Mesenchymal stem cell (in vitro differentiated cells and primary cell): ENCODE measurements around the gene VIT.
"Not testable (repeated sequence)": the region's sequence is repeated elsewhere in the genome, so short reads cannot be mapped to it uniquely, and the experiment has no call there.

Experiments
- DNase-seq: peaks from one replicate; pipeline ENCODE4 v3.0.0-alpha.2; 2013
- H2AFZ ChIP-seq: one replicate; pipeline ENCODE4 v1.6.1; 2013; ENCODE audit warnings: low read depth, mild to moderate bottlenecking, control low read depth, inconsistent platforms, low read length, moderate library complexity
- H2AK5ac ChIP-seq: 2 replicates; pipeline ENCODE4 v1.6.1; 2013; ENCODE audit warnings: low read length, moderate library complexity, mild to moderate bottlenecking, inconsistent platforms; ENCODE audit not compliant: severe bottlenecking
- H2BK120ac ChIP-seq: one replicate; pipeline ENCODE4 v1.6.1; 2013; ENCODE audit warnings: low read depth, mild to moderate bottlenecking, inconsistent platforms, low read length, moderate library complexity
- H2BK12ac ChIP-seq, 2 experiments: one replicate each; pipeline ENCODE4 v1.6.1; 2013; ENCODE audit warnings: inconsistent platforms in 2 of 2, low read length in 2 of 2, mild to moderate bottlenecking in 2 of 2, moderate library complexity in 2 of 2, control low read depth in 1 of 2
- H2BK15ac ChIP-seq: one replicate; pipeline ENCODE4 v1.6.1; 2013; ENCODE audit warnings: mild to moderate bottlenecking, low read depth, inconsistent platforms; ENCODE audit not compliant: poor library complexity, severe bottlenecking
- H2BK5ac ChIP-seq: 2 replicates; pipeline ENCODE4 v1.6.1; 2013; ENCODE audit warnings: low read depth, mild to moderate bottlenecking, low read length, control low read depth, inconsistent platforms; ENCODE audit not compliant: poor library complexity, severe bottlenecking
- H3K14ac ChIP-seq, 2 experiments: one replicate each; pipeline ENCODE4 v1.6.1; 2013; ENCODE audit warnings: inconsistent platforms in 2 of 2, low read length in 2 of 2, control low read depth in 1 of 2, mild to moderate bottlenecking in 1 of 2, moderate library complexity in 1 of 2
- H3K18ac ChIP-seq, 2 experiments: one replicate each; pipeline ENCODE4 v1.6.1; 2013; ENCODE audit warnings: inconsistent platforms in 2 of 2, low read length in 2 of 2, control low read depth in 1 of 2, low read depth in 1 of 2, mild to moderate bottlenecking in 1 of 2
- H3K23ac ChIP-seq, 2 experiments: one replicate each; pipeline ENCODE4 v1.6.1; 2013; ENCODE audit warnings: inconsistent platforms in 2 of 2, low read length in 2 of 2, mild to moderate bottlenecking in 2 of 2, moderate library complexity in 2 of 2, control low read depth in 1 of 2
- H3K27ac ChIP-seq: 2 replicates; pipeline ENCODE4 v1.5.1; 2013; ENCODE audit warnings: mild to moderate bottlenecking, moderate library complexity, low read length, control low read depth, inconsistent platforms; ENCODE audit not compliant: poor library complexity, severe bottlenecking
- H3K27me3 ChIP-seq, 2 experiments: 2 replicates each; pipeline versions ENCODE4 v1.6.1 to v1.7.0; 2013; ENCODE audit warnings: low read length in 2 of 2, mild to moderate bottlenecking in 2 of 2, moderate library complexity in 2 of 2, control low read depth in 1 of 2, inconsistent platforms in 1 of 2; ENCODE audit not compliant: control insufficient read depth in 1 of 2, insufficient read depth in 1 of 2
- H3K36me3 ChIP-seq, 2 experiments: 2 replicates each; pipeline versions ENCODE4 v1.6.1 to v1.7.0; 2013; ENCODE audit warnings: low read length in 2 of 2, control low read depth in 1 of 2, inconsistent platforms in 1 of 2, low read depth in 1 of 2, mild to moderate bottlenecking in 1 of 2; ENCODE audit not compliant: insufficient read depth in 2 of 2, control insufficient read depth in 1 of 2
- H3K4ac ChIP-seq, 2 experiments: one replicate each; pipeline ENCODE4 v1.6.1; 2013; ENCODE audit warnings: inconsistent platforms in 2 of 2, low read length in 2 of 2, mild to moderate bottlenecking in 2 of 2, moderate library complexity in 2 of 2, control low read depth in 1 of 2, low read depth in 1 of 2
- H3K4me1 ChIP-seq: 2 replicates; pipeline ENCODE4 v1.6.1; 2013; ENCODE audit warnings: low read depth, low read length, control low read depth; ENCODE audit not compliant: control insufficient read depth, insufficient read depth
- H3K4me2 ChIP-seq: 2 replicates; pipeline ENCODE4 v1.6.1; 2013; ENCODE audit warnings: low read length, mild to moderate bottlenecking, inconsistent platforms; ENCODE audit not compliant: poor library complexity, severe bottlenecking
- H3K4me3 ChIP-seq, 2 experiments: 2 replicates each; pipeline versions ENCODE4 v1.5.1 to v1.7.0; 2013; ENCODE audit warnings: low read length in 2 of 2, mild to moderate bottlenecking in 2 of 2, control low read depth in 1 of 2, low read depth in 1 of 2; ENCODE audit not compliant: insufficient read depth in 1 of 2
- H3K79me1 ChIP-seq: replicated peaks from 2 replicates; pipeline ENCODE4 v1.6.1; 2013; ENCODE audit warnings: mild to moderate bottlenecking, control low read depth, low read length, inconsistent platforms; ENCODE audit not compliant: poor library complexity, severe bottlenecking
- H3K9ac ChIP-seq: 2 replicates; pipeline ENCODE4 v1.7.0; 2013; ENCODE audit warnings: mild to moderate bottlenecking, low read length, moderate library complexity
- H3K9me3 ChIP-seq: 2 replicates; pipeline ENCODE4 v1.7.0; 2013; ENCODE audit warnings: mild to moderate bottlenecking, low read length; ENCODE audit not compliant: control insufficient read depth
- H4K8ac ChIP-seq: one replicate; pipeline ENCODE4 v1.6.1; 2013; ENCODE audit warnings: inconsistent platforms, mild to moderate bottlenecking, low read length, moderate library complexity
- H4K91ac ChIP-seq: one replicate; pipeline ENCODE4 v1.6.1; 2013; ENCODE audit warnings: mild to moderate bottlenecking, low read length, inconsistent platforms
- whole genome bisulfite sequencing: methylation state at CpG from one replicate; pipeline ENCODE4 v1.1.7; 2013; ENCODE audit warnings: mixed read lengths; 5-methylcytosine and 5-hydroxymethylcytosine counted together

VIT gene

DNA sequence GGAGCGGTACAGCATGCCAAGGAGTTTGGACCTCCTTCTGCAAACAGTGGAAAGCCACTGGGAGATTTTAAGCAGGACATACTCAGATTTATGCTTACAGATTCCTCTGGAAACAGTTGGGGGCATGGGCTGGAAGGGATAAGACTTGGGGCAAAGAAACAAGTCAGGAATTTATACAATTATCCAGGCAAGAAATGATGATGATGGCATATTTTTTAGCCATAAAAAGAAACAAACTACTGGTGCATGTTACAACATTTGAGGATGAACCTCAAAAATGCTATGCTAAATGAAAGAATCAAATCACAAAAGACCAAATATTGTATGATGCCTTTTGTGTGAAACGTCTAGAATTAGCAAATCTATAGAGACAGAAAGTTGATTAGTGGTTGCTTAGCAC is 13.5 kb upstream of the VIT start:
- no peak overlapping the region for H3K4me3 ChIP-seq
- no peak overlapping the region for H2AFZ ChIP-seq
- H3K36me3 ChIP-seq: no peaks in the 10 kb centered on the region
- H2BK12ac ChIP-seq: no peak overlapping the region
- no peaks in the 10 kb centered on the region for H3K79me1 ChIP-seq
- no peak overlapping the region for H2BK15ac ChIP-seq
- no peak overlapping the region for H3K4ac ChIP-seq
- no peak overlapping the region for H2AK5ac ChIP-seq
- H3K18ac ChIP-seq: no peak overlapping the region
- no peak overlapping the region for H2BK120ac ChIP-seq
- 88% methylated on average over 2 of the region's 2 CpGs for WGBS
- no peak overlapping the region for H4K8ac ChIP-seq
- H3K23ac ChIP-seq: no peak overlapping the region
- no peak for DNase-seq
- no peaks in the 10 kb centered on the region for H3K27me3 ChIP-seq
- H4K91ac ChIP-seq: no peak overlapping the region
- no peak overlapping the region for H3K9ac ChIP-seq
- H3K4me1 ChIP-seq: no peaks in the 10 kb centered on the region
- H3K9me3 ChIP-seq: peaks cover 15% of the 10 kb centered on the region
- no peak overlapping the region for H3K27ac ChIP-seq
- H3K4me2 ChIP-seq: no peak overlapping the region
- no peak overlapping the region for H2BK5ac ChIP-seq
- no peak overlapping the region for H3K14ac ChIP-seq

DNA sequence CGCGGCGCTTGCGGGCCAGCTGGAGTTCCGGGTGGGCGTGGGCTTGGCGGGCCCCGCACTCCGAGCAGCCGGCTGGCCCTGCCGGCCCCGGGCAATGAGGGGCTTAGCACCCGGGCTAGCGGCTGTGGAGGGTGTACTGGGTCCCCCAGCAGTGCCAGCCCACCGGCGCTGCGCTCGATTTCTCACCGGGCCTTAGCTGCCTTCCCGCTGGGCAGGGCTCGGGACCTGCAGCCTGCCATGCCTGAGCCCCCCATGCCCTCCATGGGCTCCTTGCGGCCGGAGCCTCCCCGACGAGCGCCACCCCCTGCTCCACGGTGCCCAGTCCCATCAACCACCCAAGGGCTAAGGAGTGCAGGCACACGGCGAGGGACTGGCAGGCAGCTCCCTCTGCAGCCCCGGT is 8.2 kb upstream of the VIT start:
- H3K4me2 ChIP-seq, H3K9ac ChIP-seq, H2BK5ac ChIP-seq, H2BK120ac ChIP-seq, H4K8ac ChIP-seq, H3K27ac ChIP-seq, H2BK15ac ChIP-seq, H3K4ac ChIP-seq, H3K36me3 ChIP-seq, H3K4me3 ChIP-seq, H2BK12ac ChIP-seq, H4K91ac ChIP-seq, H3K23ac ChIP-seq, H3K79me1 ChIP-seq, H3K14ac ChIP-seq, H2AFZ ChIP-seq, H3K27me3 ChIP-seq, H3K9me3 ChIP-seq, H3K18ac ChIP-seq, H3K4me1 ChIP-seq, H2AK5ac ChIP-seq, DNase-seq: not testable (repeated sequence)
- WGBS: 97% methylated on average over 27 of the region's 30 CpGs

DNA sequence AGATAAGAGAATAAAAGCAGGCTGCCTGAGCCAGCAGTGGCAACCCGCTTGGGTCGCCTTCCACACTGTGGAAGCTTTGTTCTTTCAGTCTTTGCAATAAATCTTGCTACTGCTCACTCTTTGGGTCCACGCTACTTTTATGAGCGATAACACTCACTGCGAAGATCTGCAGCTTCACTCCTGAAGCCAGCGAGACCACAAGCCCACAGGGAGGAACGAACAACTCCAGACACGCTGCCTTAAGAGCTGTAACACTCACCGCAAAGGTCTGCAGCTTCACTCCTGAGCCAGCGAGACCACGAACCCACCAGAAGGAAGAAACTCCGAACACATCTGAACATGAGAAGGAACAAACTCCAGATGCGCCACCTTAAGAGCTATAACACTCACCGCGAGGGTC is 7.5 kb upstream of the VIT start:
- not testable (repeated sequence) for DNase-seq, H3K4me3 ChIP-seq, H4K91ac ChIP-seq, H2AK5ac ChIP-seq, H2BK120ac ChIP-seq, H3K4me1 ChIP-seq, H3K4me2 ChIP-seq, H3K14ac ChIP-seq, H3K27me3 ChIP-seq, H3K27ac ChIP-seq, H2AFZ ChIP-seq, H2BK12ac ChIP-seq, H2BK15ac ChIP-seq, H3K4ac ChIP-seq, H3K23ac ChIP-seq, H3K18ac ChIP-seq, H3K79me1 ChIP-seq, H3K9me3 ChIP-seq, H4K8ac ChIP-seq, H3K36me3 ChIP-seq, H3K9ac ChIP-seq, H2BK5ac ChIP-seq
- WGBS: 97% methylated on average over 15 of the region's 15 CpGs

DNA sequence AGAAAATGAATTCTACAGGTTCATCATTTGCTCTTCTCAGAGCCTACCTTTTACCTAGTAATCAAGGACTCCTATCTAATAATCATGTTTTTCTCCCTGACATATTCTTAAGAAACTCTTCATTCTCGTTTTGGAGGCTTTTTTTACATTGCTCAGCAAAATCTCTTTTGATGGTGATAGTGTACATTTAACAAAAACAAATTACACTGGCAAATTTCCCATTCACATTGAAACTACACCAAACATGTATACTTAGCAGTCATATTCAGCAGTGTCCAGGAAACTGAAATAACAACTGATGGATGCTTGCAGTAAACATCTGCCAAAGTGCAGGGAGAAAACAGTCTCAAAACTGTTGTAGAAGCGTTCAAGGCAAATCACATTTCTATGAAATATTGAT is 4.4 kb upstream of the VIT start:
- Histone ChIP-seq H3K4me2 (no peak overlapping the region), H3K18ac (no peak overlapping the region), H2BK5ac (no peak overlapping the region), H3K36me3 (no peaks in the 10 kb centered on the region), H3K27ac (no peak overlapping the region), H3K9ac (no peak overlapping the region), H3K9me3 (no peaks in the 10 kb centered on the region), H4K8ac (no peak overlapping the region), H3K23ac (no peak overlapping the region), H4K91ac (no peak overlapping the region), H3K14ac (no peak overlapping the region), H2BK15ac (no peak overlapping the region), H3K79me1 (no peaks in the 10 kb centered on the region), H2BK120ac (no peak overlapping the region), H2AFZ (no peak overlapping the region), H3K4ac (no peak overlapping the region), H3K4me3 (no peak overlapping the region), H3K27me3 (no peaks in the 10 kb centered on the region), H3K4me1 (peaks cover 2% of the 10 kb centered on the region), H2AK5ac (no peak overlapping the region), H2BK12ac (no peak overlapping the region)
- WGBS: 95% methylated on average over 1 of the region's 2 CpGs
- no peak for DNase-seq
